Mucosa of descending colon (tissue), 3 donors: ENCODE results near the gene KRT13. TPM values are rescaled to one million over a fixed set of nuclear protein-coding genes. Genes with fewer than 3 reads are reported as not detected.

ENCODE experiments used
- ATAC-seq: fragments of 200-7000 bp; cut with Tn5 transposase; one replicate; pipeline ENCODE4 v1.9.1; 2020; ENCODE audit warnings: mild to moderate bottlenecking, moderate library complexity
- DNase-seq, 3 donors: peaks; one replicate each; pipeline ENCODE4 v3.0.0-alpha.2; 2020
- H3K36me3 ChIP-seq: fragments of 200-600 bp; one replicate; pipeline ENCODE4 v1.8.0; 2021; ENCODE audit warnings: low read depth, mild to moderate bottlenecking
- H3K4me1 ChIP-seq: fragments of 200-600 bp; one replicate; pipeline ENCODE4 v1.8.0; 2021; ENCODE audit warnings: low read depth, mild to moderate bottlenecking
- H3K4me3 ChIP-seq: fragments of 200-600 bp; one replicate; pipeline ENCODE4 v1.8.0; 2021; ENCODE audit warnings: mild to moderate bottlenecking
- H3K9me3 ChIP-seq: fragments of 200-600 bp; one replicate; pipeline ENCODE4 v1.8.0; 2021; ENCODE audit warnings: mild to moderate bottlenecking
- CTCF ChIP-seq: fragments of 200-600 bp; IDR thresholded peaks from one replicate; pipeline ENCODE4 v1.8.0; 2022; ENCODE audit warnings: antibody characterized with exemption, mild to moderate bottlenecking
- intact Hi-C, 2 donors: fragments of 100-400 bp; cut with DNase I in 1 of 2; cut with micrococcal nuclease in 1 of 2; formaldehyde crosslinking; loops; one replicate each; pipeline versions ENCODE4 v1.11.0 to v1.11.1; 2022; cut with DNase I, micrococcal nuclease
- long read RNA-seq, 2 donors: library from polyadenylated mRNA; unstranded; transcript quantifications; one replicate each; pipeline ENCODE4 v2.0.0, GENCODE V29; 2019 to 2021
- total RNA-seq, 3 donors: library from RNA; stranded (reverse); fragmentation: NEBNext Ultra II Directional in 2 of 3; extraction: Animal tissue kit (Norgen Biotek cat#: 25700) in 2 of 3; gene quantifications; one replicate each; pipeline versions ENCODE4 v1.2.1 to v1.2.4, GENCODE V29; 2021 to 2023
- donor health status: DM: no; HTN: no; CAD: no; lungs with moderate emphysema.
- donor health status: DM: no; HTN: no; CAD: no.
- donor health status: DM: no; HTN: yes; CAD: no.

Gene KRT13
- total RNA-seq, result 1 to 10 TPM in 1 of 3 donors, not detected in 2; 3.7 TPM
- long read RNA-seq, donor 1, result 0 reads
- long read RNA-seq, donor 2, result 0 reads

- no peaks in the 10 kb centered on the region for H3K36me3 ChIP-seq
- no peaks in the 10 kb centered on the region for H3K9me3 ChIP-seq
- intact Hi-C loops, result no loop called here
- no peak for ATAC-seq
- no peak for TF ChIP-seq CTCF
- no peak within 1 kb of the TSS for H3K4me3 ChIP-seq
- DNase-seq, result no peak
- H3K4me1 ChIP-seq, result peaks cover 1% of the 10 kb centered on the region
These were observed at the start of gene KRT13 for GRCh38 chr17:41505007-41505808. TSS of gene KRT13 (minus strand) at chr17:41505612. CDS start at chr17:41505550, 62 bp downstream.

- no peak for ATAC-seq
- no peak for DNase-seq
- TF ChIP-seq CTCF, result no peak
- Histone ChIP-seq H3K9me3 (no peaks in the 10 kb centered on the region), H3K4me3 (no peak overlapping the region), H3K4me1 (peaks cover 15% of the 10 kb centered on the region), H3K36me3 (no peaks in the 10 kb centered on the region)
- intact Hi-C loops, result loop anchor here in 1 of 2 donors (10.0 kb wide), 1 partner anchor 91 kb away; no protein-coding TSS in a partner anchor
These were observed 48.7 kb upstream of the KRT13 start for GRCh38 chr17:41553987-41554680.

- intact Hi-C loops, result loop anchor here in 1 of 2 donors (10.0 kb wide), 1 partner anchor 92 kb away; no protein-coding TSS in a partner anchor
- Histone ChIP-seq H3K4me3 (no peak overlapping the region), H3K9me3 (no peaks in the 10 kb centered on the region), H3K36me3 (no peaks in the 10 kb centered on the region), H3K4me1 (peaks cover 24% of the 10 kb centered on the region)
- no peak for ATAC-seq
- TF ChIP-seq CTCF, result no peak
- DNase-seq, result no peak
These were observed 47.8 kb upstream of the KRT13 start for GRCh38 chr17:41553176-41553575.

GRCh38 chr17:41552455-41552854, 47.0 kb upstream of the KRT13 start:
- ATAC-seq, result no peak
- Histone ChIP-seq H3K36me3 (no peaks in the 10 kb centered on the region), H3K4me3 (no peak overlapping the region), H3K4me1 (peaks cover 30% of the 10 kb centered on the region), H3K9me3 (no peaks in the 10 kb centered on the region)
- no peak for TF ChIP-seq CTCF
- no peak for DNase-seq
- intact Hi-C loops, result loop anchor here in 1 of 2 donors (10.0 kb wide), 1 partner anchor 92 kb away; no protein-coding TSS in a partner anchor

GRCh38 chr17:41551365-41551764, 46.0 kb upstream of the KRT13 start:
- intact Hi-C loops, result loop anchor here in 1 of 2 donors (10.0 kb wide), 1 partner anchor 93 kb away; no protein-coding TSS in a partner anchor
- Histone ChIP-seq H3K9me3 (no peaks in the 10 kb centered on the region), H3K36me3 (no peaks in the 10 kb centered on the region), H3K4me3 (no peak overlapping the region), H3K4me1 (peaks cover 30% of the 10 kb centered on the region)
- no peak for DNase-seq
- ATAC-seq, result no peak
- TF ChIP-seq CTCF, result no peak
